NCI-H2227 treated with DMSO at 0.1 percent for 48 hours (cell line): Measurements from ENCODE around the gene ZNF423.
"Not testable (repeated sequence)": the region's sequence is repeated elsewhere in the genome, so short reads cannot be mapped to it uniquely, and the experiment has no call there.

Experiments used
- DNase-seq: peaks from one replicate; lab custom pipeline; 2025; lab: John Stamatoyannopoulos, UW

The ZNF423 gene

DNA sequence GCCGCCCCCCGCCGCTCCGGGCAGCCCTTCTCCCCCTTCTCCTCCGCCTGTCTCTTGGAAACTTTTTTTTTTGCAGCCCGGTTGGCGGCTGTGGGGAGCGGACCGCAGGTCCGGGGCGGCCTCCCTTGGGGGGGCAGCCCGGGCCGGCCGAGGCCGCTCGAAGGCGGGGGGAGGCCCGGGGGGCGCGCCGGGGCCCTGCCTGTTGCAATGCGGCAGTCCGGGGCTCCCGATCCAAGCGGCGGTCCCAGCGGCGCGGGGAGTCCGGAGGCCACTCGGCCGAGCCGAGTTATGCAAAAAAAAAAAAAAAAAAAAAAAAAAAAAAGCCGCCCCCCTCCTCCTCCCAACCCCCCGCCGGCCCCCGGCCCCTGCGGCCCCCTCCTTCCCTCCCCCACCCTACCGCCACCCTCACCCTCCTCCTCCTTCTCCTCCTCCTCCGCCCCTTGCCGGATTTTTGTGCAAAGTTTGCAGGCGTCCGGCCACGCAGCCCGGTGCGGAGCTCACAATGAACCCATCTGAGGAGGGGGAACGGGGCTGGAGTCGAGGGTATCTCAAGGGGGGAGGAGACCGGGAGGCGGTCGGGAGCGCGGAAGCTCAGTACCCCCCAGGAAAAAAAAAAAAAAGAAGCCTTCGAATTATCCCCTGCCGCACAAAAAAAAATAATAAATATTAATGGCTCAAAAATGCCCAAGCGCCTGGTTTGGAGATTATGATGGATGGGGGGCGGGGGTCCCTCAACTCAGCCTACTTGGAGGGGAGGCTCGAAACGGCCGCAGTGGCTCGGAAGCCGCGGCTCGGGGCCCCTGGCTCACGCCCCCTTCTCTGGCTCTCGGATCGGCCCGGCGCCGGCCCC lies at the start of gene ZNF423:
Gene ZNF423, minus strand, starts transcription at position 291 of the 850 bp plus-strand sequence. CDS start 338 bp downstream, outside the sequence.
- no peak for DNase-seq

- DNase-seq = no peak
These were observed 48.6 kb upstream of the ZNF423 start for GRCh38 chr16:49904348-49905062.

- no peak for DNase-seq
These were observed 47.0 kb upstream of the ZNF423 start for GRCh38 chr16:49902908-49903307.

GRCh38 chr16:49901711-49902110 lies 45.8 kb upstream of the ZNF423 start:
- DNase-seq = no peak

- DNase-seq = no peak
These were observed 45.0 kb upstream of the ZNF423 start for GRCh38 chr16:49900875-49901274.

GRCh38 chr16:49899991-49900695 lies 44.2 kb upstream of the ZNF423 start:
- DNase-seq = no peak

DNA sequence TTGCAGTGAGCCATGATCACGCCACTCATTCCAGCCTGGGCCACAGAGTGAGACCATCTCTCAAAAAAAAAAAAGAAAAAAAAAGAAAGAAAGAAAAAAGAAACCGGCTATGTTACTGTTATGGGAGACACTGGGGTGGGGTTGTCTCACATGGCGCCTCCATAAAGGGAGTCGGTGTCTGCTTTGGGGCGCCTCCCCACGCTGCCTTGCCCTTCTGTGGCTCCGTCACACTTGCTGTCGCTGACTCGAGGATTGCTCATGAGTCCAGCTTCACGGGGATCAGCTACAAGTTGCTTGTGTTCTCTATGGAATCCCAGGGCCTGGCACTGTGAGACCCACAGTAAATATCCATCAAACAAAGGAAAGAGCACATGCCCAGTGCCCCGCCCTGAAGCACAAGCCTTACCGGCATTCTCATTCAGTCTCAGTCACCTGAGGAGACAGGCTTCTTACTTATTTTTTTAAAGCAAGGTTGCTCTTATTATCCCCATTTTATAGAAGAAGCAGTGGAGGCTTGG lies 40.6 kb upstream of the ZNF423 start:
- no peak for DNase-seq

DNA sequence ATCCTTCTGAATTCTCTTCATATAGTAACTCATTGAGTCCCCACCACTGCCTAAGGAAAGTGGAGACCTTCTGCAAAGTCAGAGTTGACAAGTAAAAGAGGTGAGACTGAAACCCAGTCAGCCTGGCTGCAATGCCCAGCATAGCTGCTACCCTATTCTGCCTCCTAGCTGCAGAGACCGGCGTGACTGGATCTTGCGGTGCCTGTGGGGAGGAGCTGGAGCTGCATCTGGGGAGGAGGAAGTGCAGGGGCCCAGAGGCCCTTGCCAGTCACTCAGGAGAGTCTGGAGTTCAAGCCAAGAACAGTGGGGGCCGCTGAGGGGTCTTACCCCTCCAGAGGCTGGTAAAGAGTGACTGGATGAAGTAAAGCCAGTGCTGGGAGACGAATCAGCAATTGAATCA lies 35.0 kb upstream of the ZNF423 start:
- DNase-seq = no peak

DNA sequence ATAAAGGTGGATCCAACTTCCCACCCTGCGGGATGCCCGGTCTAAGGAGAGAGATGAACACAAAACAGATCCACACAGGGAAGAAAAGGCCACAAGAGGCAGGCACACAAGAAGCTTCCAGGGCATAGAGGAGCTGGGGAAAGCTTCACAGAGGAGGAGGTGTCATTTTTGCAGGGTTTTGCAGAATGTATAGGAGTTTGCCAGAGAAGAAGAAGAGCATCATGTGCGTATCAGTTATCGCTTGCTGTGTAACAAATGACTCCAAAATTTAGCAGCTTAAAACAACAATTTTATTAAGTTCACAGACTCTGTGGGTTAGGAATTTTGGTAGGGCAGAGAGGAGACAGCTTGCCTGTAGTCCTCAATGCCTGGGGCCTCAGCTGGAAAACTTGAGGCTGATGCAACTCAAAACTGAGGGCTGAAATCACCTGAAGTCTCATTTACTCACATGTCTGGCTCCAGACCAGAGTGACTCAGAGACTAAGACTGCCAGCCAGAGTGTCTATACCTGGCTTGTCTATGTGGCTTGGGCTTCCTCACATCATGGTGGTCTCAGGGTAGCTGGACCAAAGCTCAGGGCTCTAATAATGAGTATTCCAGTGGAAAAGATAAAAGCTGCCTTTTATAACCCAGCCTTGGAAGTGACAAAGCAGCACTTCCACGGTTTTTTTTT lies 33.9 kb upstream of the ZNF423 start:
- DNase-seq = no peak

- DNase-seq = no peak
These were observed 30.7 kb upstream of the ZNF423 start for GRCh38 chr16:49886554-49887094.

DNA sequence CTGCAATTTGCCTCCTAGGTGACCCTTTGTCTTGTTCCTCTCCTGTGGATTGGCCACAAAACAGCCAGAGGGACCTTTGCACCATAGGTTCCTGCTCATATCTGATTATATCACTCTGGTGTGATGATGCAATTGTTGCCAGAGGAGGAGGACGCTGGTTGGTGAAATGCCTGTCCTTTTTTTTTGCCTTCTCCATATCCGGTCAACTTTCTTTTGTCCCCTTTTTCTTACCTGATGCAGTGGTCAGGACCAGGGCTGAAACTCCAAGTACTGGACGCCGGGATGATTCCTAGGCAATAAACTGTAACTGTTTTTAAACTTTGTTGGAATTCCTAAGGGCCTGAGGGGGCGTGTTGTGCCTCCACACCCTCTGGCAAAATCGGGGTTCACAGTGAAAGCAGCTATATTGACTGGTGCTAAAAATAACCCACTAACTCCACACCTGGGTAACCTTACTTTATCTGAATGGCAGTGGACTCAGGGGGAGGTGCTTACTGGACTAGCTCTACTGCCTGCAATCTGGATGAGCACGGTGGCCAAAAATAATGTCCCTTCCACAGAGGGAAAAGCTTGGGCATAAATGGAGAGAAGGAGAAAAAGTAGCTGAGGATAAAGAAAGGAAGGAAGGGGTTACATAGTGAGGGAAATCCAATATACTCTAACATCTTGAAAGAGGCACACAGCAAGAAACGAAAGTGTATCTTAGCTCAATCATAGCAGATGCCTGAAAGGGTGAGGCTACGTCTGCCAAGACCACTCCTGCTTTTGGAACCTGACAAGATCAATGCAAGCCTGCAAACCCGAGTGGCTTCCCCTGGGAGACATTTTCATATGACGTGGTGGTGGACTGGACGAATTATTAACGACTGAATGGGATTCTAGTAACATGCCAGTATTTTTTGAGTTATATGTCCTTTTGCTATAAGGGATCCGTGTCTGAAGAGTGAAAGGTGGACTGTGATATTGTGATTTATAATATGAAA lies 28.4 kb upstream of the ZNF423 start:
- DNase-seq = no peak

DNA sequence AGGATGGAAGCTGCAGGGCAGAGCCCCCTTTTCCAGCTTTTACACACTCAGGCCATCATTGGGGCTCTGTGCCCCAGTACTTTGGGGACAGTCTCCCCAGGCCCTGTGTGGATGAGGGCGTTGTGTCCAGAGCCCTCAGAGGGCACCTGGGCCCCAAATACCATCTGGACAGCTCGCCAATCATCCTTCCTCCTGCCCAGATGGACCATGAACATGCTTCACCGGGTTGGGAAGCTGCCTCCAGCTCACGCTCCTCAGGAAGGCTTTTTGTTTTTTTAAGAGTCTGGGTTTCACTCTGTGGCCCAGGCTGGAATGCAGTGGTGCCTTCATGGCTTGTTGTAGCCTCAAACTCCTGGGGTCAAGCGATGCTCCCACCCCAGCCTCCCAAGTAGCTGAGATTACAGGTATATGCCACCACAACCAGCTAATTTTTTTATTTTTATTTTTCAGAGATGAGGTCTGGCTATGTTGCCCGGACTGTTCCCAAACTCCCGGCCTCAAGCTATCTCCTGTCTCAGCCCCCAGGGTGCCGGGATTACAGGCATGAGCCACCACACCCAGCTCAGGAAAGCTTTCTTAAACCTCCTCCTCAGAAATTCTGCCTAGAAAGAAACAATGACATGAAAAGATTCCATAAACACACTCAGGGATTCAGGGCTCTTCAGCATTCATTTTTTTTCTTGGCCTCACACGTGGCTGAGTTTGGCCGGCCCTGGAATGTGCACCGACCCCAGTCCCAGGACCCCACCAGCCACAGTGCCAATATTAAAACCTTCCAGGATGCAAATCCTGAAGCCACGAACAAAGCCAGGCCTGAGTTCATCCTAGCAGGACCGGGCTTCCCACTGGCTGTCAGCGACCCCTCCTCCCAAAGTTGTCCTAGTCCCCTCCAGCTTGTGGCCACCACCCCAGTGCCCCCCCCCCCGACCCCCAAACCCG lies 27.4 kb upstream of the ZNF423 start:
- no peak for DNase-seq

- no peak for DNase-seq
These were observed 26.0 kb upstream of the ZNF423 start for GRCh38 chr16:49881890-49882289.

DNA sequence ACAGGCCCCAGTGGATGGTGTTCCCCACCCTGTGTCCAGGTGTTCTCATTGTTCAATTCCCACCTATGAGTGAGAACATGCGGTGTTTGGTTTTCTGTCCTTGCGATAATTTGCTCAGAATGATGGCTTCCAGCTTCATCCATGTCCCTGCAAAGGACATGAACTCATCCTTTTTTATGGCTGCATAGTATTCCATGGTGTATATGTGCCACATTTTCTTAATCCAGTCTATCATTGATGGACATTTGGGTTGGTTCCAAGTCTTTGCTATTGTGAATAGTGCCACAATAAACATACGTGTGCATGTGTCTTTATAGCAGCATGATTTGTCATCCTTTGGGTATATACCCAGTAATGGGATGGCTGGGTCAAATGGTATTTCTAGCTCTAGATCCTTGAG lies 22.6 kb upstream of the ZNF423 start:
- DNase-seq = not testable (repeated sequence)

DNA sequence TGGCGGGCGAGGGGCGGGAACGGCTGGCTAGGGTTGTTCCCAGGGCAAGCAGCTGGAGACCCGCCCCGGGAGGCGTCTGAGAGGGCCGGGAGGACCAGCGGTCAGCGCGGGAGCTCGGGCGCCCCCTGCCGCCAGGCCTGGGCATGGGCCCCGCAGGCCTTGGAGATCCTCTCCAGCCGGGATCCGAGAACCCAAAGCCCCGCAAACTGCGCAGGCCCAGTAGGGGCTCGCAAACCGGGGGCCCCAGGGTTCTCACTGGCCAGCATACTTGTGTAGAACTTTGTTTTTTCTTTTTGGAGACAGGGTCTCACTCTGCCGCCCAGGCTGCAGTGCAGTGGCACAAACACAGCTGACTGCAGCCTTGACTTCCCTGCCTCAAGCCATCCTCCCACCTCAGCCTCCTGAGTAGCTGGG lies 20.8 kb upstream of the ZNF423 start:
- DNase-seq = no peak

GRCh38 chr16:49875806-49876715 lies 20.1 kb upstream of the ZNF423 start:
- no peak for DNase-seq

DNA sequence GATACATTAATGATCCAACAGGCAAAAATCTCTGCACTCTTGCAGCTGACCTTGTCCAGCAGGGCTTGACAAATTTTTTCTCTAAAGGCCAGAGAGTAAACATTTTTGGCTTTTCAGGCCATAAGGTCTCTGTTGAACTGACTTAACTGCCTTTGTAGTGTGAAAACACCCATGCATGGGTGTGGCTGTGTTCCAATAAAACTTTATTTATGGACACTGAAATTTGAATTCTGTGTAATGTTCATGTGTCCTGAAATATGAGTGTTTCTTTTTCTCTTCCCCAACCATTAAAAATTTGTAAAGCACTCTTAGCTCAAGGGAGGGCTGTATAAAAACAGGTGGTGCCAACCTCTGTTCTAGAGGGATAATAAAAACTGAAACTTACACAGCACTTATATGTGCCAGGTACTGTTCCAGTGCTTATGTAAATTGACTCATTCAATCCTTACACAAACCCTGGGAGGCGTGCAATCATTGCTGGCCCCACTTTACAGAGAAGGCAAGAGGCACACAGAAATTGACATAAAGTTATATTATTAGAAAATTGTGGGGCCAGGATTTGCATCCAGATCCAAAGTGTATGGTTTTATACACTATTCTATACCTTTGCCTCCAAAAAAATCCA lies 18.8 kb upstream of the ZNF423 start:
- DNase-seq = no peak

DNA sequence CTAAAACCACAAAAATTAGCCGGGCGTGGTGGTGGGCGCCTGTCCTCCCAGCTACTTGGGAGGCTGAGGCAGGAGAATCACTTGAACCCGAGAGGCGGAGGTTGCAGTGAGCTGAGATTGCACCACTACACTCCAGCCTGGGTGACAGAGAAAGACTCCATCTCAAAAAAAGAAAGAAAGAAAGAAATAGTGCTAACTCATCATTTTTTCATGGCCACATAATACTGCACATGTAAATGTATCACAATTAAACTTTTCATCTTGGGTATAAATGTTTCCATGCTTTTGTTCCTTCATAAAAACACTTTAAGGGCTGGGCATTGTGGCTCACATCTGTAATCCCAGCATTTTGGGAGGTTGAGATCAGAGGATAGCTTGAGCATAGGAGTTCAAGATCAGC lies 15.9 kb upstream of the ZNF423 start:
- DNase-seq = not testable (repeated sequence)
